ENCODE results near the gene HTT. TPM values are rescaled to one million over a fixed set of nuclear protein-coding genes. Genes with fewer than 3 reads are reported as not detected.

Gene HTT
- total RNA-seq, 1 donor from 2014 or later, result 32.5 TPM

GRCh38 chr4:3266076-3266475 lies 191.6 kb downstream of the HTT start:
- DNase-seq (ENCODE audit: low read depth), result no peak
- TF ChIP-seq, protein P1, sequence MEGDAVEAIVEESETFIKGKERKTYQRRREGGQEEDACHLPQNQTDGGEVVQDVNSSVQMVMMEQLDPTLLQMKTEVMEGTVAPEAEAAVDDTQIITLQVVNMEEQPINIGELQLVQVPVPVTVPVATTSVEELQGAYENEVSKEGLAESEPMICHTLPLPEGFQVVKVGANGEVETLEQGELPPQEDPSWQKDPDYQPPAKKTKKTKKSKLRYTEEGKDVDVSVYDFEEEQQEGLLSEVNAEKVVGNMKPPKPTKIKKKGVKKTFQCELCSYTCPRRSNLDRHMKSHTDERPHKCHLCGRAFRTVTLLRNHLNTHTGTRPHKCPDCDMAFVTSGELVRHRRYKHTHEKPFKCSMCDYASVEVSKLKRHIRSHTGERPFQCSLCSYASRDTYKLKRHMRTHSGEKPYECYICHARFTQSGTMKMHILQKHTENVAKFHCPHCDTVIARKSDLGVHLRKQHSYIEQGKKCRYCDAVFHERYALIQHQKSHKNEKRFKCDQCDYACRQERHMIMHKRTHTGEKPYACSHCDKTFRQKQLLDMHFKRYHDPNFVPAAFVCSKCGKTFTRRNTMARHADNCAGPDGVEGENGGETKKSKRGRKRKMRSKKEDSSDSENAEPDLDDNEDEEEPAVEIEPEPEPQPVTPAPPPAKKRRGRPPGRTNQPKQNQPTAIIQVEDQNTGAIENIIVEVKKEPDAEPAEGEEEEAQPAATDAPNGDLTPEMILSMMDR (conservative IDR thresholded peaks at IDR 0.05; ENCODE audit: low read depth, low read length), result no peak
- H3K4me3 ChIP-seq (ENCODE audit: low read depth, low read length), result no peak overlapping the region

DNA sequence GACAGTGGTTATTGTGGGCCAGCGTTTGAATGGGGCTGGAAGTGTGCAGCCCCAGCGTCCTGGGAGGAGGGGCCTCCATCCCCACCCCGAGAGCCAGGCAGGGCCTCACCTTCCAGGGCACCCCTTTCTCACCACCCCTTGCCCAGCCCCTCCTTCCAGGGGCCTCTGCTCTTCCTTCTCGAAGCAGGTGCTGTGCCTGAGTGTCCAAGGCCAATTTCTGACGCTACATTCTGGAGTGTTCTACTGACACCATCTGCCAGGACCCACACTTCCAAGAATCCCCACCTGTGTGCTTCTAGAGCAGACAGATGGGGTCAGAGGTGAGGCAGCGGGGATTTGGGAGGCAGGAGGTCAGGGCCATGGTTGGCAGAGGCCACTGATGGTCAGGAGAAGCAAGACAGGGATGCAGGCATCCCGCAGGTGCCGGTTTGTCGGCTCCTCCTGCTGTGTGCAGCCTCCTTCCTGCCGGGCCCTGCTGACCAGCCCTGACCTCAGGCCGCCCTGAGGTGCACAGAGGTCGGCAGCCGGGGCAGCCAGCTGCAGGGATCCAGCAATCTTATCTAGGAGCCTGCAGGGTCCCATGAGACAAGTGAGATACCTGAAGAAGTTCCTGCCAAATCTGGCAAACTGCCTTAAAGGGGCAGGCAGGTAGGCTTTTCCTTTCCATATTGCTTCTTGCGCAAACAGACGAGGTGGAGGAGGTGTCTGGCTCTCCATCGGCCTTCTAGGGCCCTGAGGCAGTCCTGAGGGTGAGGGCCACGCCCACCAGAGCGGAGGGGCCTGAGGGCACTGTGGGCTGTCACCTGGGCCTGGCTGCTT lies 193.3 kb downstream of the HTT start:
- TF ChIP-seq, protein P1 (conservative IDR thresholded peaks at IDR 0.05; ENCODE audit: low read depth, low read length), result no peak
- no peak for DNase-seq (ENCODE audit: low read depth)
- no peak overlapping the region for H3K4me3 ChIP-seq (ENCODE audit: low read depth, low read length)

- H3K4me3 ChIP-seq (ENCODE audit: low read depth, low read length), result no peak overlapping the region
- no peak for DNase-seq (ENCODE audit: low read depth)
- TF ChIP-seq, protein P1 (conservative IDR thresholded peaks at IDR 0.05; ENCODE audit: low read depth, low read length), result no peak
Measured at GRCh38 chr4:3268395-3269104, 194.1 kb downstream of the HTT start.

GRCh38 chr4:3269105-3269927 lies 194.8 kb downstream of the HTT start:
- H3K4me3 ChIP-seq (ENCODE audit: low read depth, low read length), result no peak overlapping the region
- DNase-seq (ENCODE audit: low read depth), result no peak
- TF ChIP-seq, protein P1 (conservative IDR thresholded peaks at IDR 0.05; ENCODE audit: low read depth, low read length), result no peak

DNA sequence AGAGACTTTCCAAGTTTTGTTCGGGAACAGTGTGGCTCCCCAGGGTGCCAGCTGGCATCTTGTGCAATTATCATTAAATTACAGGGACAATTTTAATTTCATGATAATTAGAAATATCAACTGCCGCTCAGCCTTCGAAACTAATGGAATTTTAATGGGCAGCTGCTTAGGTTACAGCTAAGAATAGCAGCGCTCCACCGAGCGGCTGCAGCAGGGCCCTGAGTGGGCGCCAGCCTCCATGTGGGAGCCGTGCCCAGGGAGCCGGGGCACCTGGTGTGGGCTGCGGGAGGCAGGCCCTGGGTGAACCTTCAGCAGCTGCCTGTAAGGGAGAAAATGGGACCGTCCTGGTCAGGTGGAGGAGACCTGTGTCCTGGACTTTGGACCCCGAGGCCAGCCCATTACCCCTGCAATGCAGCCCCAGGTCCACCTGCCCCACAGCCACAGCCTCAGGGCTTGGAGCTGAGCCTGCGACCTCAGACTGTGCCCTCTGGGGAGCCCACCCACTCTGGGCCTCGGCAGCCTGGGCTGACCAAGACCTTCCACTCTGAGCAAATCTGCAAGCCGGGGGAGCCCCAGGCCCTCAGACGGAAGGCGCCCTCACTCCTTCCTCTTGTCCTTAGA lies 195.6 kb downstream of the HTT start:
- no peak overlapping the region for H3K4me3 ChIP-seq (ENCODE audit: low read depth, low read length)
- TF ChIP-seq, protein P1 (conservative IDR thresholded peaks at IDR 0.05; ENCODE audit: low read depth, low read length), result no peak
- DNase-seq (ENCODE audit: low read depth), result no peak

GRCh38 chr4:3271131-3271530 lies 196.7 kb downstream of the HTT start:
- DNase-seq (ENCODE audit: low read depth), result no peak
- no peak overlapping the region for H3K4me3 ChIP-seq (ENCODE audit: low read depth, low read length)
- TF ChIP-seq, protein P1 (conservative IDR thresholded peaks at IDR 0.05; ENCODE audit: low read depth, low read length), result no peak

Measured in epithelial cell of proximal tubule (primary cell).